Measurements from ENCODE around the gene FANCC. TPM values are rescaled to one million over a fixed set of nuclear protein-coding genes. Genes with fewer than 3 reads are reported as not detected.

FANCC gene
- total RNA-seq, 3 donors from 2014 or later (not counting 1 experiment from before 2014, with no cell fraction given) = 9.9 to 18.9 (median 12.8) TPM

GRCh38 chr9:95148208-95148520 lies 169.3 kb downstream of the FANCC start:
- 100% methylated on average over 2 of the region's 2 CpGs for WGBS (ENCODE audit: insufficient coverage)
- intact Hi-C loops (cut with micrococcal nuclease) = no loop called here
- DNase-seq (no peak), ATAC-seq (no peak)
- no peak overlapping the region for H3K4me3 ChIP-seq (ENCODE audit: low read length)
- no peaks in the 10 kb centered on the region for H3K9me3 ChIP-seq (ENCODE audit: control insufficient read depth, insufficient read depth, low read length)
- H3K4me1 Mint-ChIP-seq = no peaks in the 10 kb centered on the region
- no peaks in the 10 kb centered on the region for H3K36me3 Mint-ChIP-seq
- H3K27me3 Mint-ChIP-seq (ENCODE audit: low read depth in 2 of 2) = no peaks in the 10 kb centered on the region
- H3K9me3 Mint-ChIP-seq = no peaks in the 10 kb centered on the region
- no peak overlapping the region for H3K4me3 Mint-ChIP-seq
- no peak overlapping the region for H3K27ac Mint-ChIP-seq
- no peak overlapping the region for H3K27ac ChIP-seq (ENCODE audit: low read length)
- no peaks in the 10 kb centered on the region for H3K27me3 ChIP-seq (ENCODE audit: control insufficient read depth, insufficient read depth, low read length)
- H3K4me1 ChIP-seq (ENCODE audit: control insufficient read depth, insufficient read depth, low read length) = no peaks in the 10 kb centered on the region
- TF ChIP-seq CTCF (IDR thresholded peaks at IDR 0.05) = no peak
- H3K36me3 ChIP-seq (ENCODE audit: control insufficient read depth, insufficient read depth, low read length) = no peaks in the 10 kb centered on the region

GRCh38 chr9:95147452-95148207 lies 169.9 kb downstream of the FANCC start:
- Histone ChIP-seq H3K36me3 (ENCODE audit: control insufficient read depth, insufficient read depth, low read length) (no peaks in the 10 kb centered on the region), H3K9me3 (ENCODE audit: control insufficient read depth, insufficient read depth, low read length) (no peaks in the 10 kb centered on the region), H3K27ac (ENCODE audit: low read length) (no peak overlapping the region), H3K4me3 (ENCODE audit: low read length) (no peak overlapping the region), H3K27me3 (ENCODE audit: control insufficient read depth, insufficient read depth, low read length) (no peaks in the 10 kb centered on the region), H3K4me1 (ENCODE audit: control insufficient read depth, insufficient read depth, low read length) (no peaks in the 10 kb centered on the region)
- Mint-ChIP-seq H3K36me3 (no peaks in the 10 kb centered on the region), H3K9me3 (no peaks in the 10 kb centered on the region), H3K27ac (no peak overlapping the region), H3K27me3 (ENCODE audit: low read depth in 2 of 2) (no peaks in the 10 kb centered on the region), H3K4me1 (no peaks in the 10 kb centered on the region), H3K4me3 (no peak overlapping the region)
- no peak for ATAC-seq
- intact Hi-C loops (cut with micrococcal nuclease) = no loop called here
- DNase-seq = no peak
- no peak for TF ChIP-seq CTCF (IDR thresholded peaks at IDR 0.05)
- 94% methylated on average over 7 of the region's 7 CpGs for WGBS (ENCODE audit: insufficient coverage)

DNA sequence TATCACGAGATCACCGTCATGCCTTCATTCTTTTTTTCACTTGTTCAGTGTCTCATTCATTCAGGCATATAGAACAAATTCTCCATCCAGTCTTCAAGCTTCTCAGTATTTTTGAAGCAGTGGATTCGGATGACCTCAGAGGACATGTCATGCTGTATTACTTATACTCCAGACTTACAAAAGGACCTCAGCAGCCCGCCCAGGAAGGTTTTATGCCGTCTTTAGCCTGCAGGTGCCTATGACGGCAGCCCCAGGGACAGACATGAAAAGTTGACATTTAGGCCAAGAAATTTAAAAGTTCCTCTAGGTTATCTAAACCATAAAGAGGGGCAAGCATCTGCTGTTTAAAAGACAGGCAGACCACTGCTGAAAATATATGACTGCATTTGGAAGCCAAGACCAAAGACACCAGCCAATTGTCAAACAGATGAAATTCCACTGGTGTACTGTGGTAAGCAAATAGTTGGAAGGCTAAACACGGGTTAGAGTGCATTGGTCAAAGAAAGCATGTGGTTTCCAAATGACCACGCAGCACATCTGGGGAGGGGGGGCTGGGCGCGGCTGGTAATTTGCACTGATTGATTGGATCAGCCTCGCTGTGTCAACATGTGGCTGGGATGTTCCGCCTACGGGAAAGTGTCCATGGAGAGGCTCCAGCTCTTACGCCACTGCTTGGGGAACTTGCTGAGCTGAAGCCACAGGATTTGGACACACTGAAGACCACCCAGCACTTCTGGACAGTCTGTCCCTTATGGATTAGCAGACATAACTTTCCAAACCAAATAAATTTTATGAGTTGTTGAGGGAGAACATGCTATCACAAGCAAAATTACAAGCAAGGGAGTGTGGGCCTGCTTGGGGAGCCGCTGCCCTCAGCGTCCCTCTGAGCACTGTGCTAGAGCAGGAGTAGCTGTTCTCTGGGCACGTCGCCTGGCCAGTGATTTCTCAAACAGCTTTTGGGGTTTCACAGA lies 173.6 kb downstream of the FANCC start:
- no peaks in the 10 kb centered on the region for H3K36me3 Mint-ChIP-seq
- DNase-seq (no peak), ATAC-seq (no peak)
- H3K4me3 Mint-ChIP-seq = no peak overlapping the region
- no peaks in the 10 kb centered on the region for H3K9me3 Mint-ChIP-seq
- 95% methylated on average over 18 of the region's 18 CpGs for WGBS (ENCODE audit: insufficient coverage)
- no peak overlapping the region for H3K4me3 ChIP-seq (ENCODE audit: low read length)
- no peaks in the 10 kb centered on the region for H3K4me1 ChIP-seq (ENCODE audit: control insufficient read depth, insufficient read depth, low read length)
- no peak for TF ChIP-seq CTCF (IDR thresholded peaks at IDR 0.05)
- no peak overlapping the region for H3K27ac Mint-ChIP-seq
- no peaks in the 10 kb centered on the region for H3K27me3 ChIP-seq (ENCODE audit: control insufficient read depth, insufficient read depth, low read length)
- intact Hi-C loops (cut with micrococcal nuclease) = no loop called here
- no peaks in the 10 kb centered on the region for H3K4me1 Mint-ChIP-seq
- no peaks in the 10 kb centered on the region for H3K27me3 Mint-ChIP-seq (ENCODE audit: low read depth in 2 of 2)
- H3K27ac ChIP-seq (ENCODE audit: low read length) = no peak overlapping the region
- H3K9me3 ChIP-seq (ENCODE audit: control insufficient read depth, insufficient read depth, low read length) = no peaks in the 10 kb centered on the region
- no peaks in the 10 kb centered on the region for H3K36me3 ChIP-seq (ENCODE audit: control insufficient read depth, insufficient read depth, low read length)

All from natural killer cell (primary cell).